Measurements from ENCODE around the gene DTNA.

DNA sequence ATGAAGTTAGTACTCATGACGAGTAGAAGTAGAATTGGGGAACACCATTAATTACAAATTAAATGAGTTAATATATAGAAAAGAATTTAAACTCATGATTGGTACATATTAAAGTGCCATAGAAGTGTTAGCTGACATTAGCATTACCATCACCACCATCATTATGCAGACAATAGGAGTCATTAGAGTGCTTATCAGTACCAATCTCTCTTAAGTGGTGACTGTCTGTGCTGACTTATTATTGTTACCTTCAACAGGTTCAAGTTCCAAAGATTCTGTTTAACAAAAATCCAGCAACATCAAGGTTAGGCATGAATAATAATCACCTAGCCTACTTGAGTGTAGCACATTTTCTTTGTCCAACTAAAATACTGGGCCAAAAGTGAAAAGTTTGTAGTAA lies 222.3 kb downstream of the DTNA start:
- TF ChIP-seq POLR2A (IDR thresholded peaks at IDR 0.05) = no peak
- TF ChIP-seq, protein P1, sequence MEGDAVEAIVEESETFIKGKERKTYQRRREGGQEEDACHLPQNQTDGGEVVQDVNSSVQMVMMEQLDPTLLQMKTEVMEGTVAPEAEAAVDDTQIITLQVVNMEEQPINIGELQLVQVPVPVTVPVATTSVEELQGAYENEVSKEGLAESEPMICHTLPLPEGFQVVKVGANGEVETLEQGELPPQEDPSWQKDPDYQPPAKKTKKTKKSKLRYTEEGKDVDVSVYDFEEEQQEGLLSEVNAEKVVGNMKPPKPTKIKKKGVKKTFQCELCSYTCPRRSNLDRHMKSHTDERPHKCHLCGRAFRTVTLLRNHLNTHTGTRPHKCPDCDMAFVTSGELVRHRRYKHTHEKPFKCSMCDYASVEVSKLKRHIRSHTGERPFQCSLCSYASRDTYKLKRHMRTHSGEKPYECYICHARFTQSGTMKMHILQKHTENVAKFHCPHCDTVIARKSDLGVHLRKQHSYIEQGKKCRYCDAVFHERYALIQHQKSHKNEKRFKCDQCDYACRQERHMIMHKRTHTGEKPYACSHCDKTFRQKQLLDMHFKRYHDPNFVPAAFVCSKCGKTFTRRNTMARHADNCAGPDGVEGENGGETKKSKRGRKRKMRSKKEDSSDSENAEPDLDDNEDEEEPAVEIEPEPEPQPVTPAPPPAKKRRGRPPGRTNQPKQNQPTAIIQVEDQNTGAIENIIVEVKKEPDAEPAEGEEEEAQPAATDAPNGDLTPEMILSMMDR (IDR thresholded peaks at IDR 0.05) = no peak
